Activated CD4-positive, alpha-beta T cell treated with anti-CD3 and anti-CD28 coated beads, Interleukin-2, amount 50 U/mL, for 24 hours (primary cell): Measurements from ENCODE around the gene APPBP2.
A peak's percentile ranks its signal among the peaks of the same experiment; 100 is the strongest.
"Not testable (repeated sequence)": the region's sequence is repeated elsewhere in the genome, so short reads cannot be mapped to it uniquely, and the experiment has no call there.

ENCODE experiments used
- DNase-seq, 2 donors: peaks; one replicate each; pipeline ENCODE4 v3.0.0-alpha.2; 2020; ENCODE audit warnings: low read depth in 1 of 2, low spot score in 1 of 2

APPBP2 gene

GRCh38 chr17:60525685-60526514, at the start of gene APPBP2:
Gene APPBP2 (minus strand): TSS chr17:60526242. CDS start chr17:60525931, 311 bp downstream.
- peak; percentile 47 to 50 for DNase-seq

- DNase-seq: no peak
Measured at GRCh38 chr17:60573236-60574051, 47.4 kb upstream of the APPBP2 start.

GRCh38 chr17:60565233-60565632, 39.2 kb upstream of the APPBP2 start:
- no peak for DNase-seq

GRCh38 chr17:60563743-60564142, 37.7 kb upstream of the APPBP2 start:
- no peak for DNase-seq

- no peak for DNase-seq
Measured at GRCh38 chr17:60562421-60562820, 36.4 kb upstream of the APPBP2 start.

GRCh38 chr17:60560860-60561257, 34.8 kb upstream of the APPBP2 start:
- DNase-seq: no peak

- DNase-seq: no peak
Measured at GRCh38 chr17:60559995-60560859, 34.2 kb upstream of the APPBP2 start.

GRCh38 chr17:60559659-60559994, 33.6 kb upstream of the APPBP2 start:
- DNase-seq: no peak

GRCh38 chr17:60557805-60558204, 31.8 kb upstream of the APPBP2 start:
- no peak for DNase-seq

- no peak for DNase-seq
Measured at GRCh38 chr17:60555786-60556185, 29.7 kb upstream of the APPBP2 start.

GRCh38 chr17:60554377-60554788, 28.3 kb upstream of the APPBP2 start:
- no peak for DNase-seq

GRCh38 chr17:60552255-60552654, 26.2 kb upstream of the APPBP2 start:
- not testable (repeated sequence) for DNase-seq

GRCh38 chr17:60548990-60549389, 22.9 kb upstream of the APPBP2 start:
- no peak for DNase-seq

GRCh38 chr17:60545465-60546191, 19.6 kb upstream of the APPBP2 start:
- no peak for DNase-seq

GRCh38 chr17:60542071-60542470, 16.0 kb upstream of the APPBP2 start:
- no peak for DNase-seq

GRCh38 chr17:60540460-60540859, 14.4 kb upstream of the APPBP2 start:
- no peak for DNase-seq

- no peak for DNase-seq
Measured at GRCh38 chr17:60539807-60540206, 13.8 kb upstream of the APPBP2 start.

- no peak for DNase-seq
Measured at GRCh38 chr17:60538726-60539125, 12.7 kb upstream of the APPBP2 start.

- no peak for DNase-seq
Measured at GRCh38 chr17:60535382-60536279, 9.6 kb upstream of the APPBP2 start.
